Activated T-cell treated with anti-CD3 and anti-CD28 coated beads, Interleukin-2, amount 50 U/mL, for 1 hour (primary cell): ENCODE data around the gene ZDHHC22.

Source experiments
- DNase-seq: peaks from one replicate; pipeline ENCODE4 v3.0.0-alpha.2; 2020

ZDHHC22 gene

DNA sequence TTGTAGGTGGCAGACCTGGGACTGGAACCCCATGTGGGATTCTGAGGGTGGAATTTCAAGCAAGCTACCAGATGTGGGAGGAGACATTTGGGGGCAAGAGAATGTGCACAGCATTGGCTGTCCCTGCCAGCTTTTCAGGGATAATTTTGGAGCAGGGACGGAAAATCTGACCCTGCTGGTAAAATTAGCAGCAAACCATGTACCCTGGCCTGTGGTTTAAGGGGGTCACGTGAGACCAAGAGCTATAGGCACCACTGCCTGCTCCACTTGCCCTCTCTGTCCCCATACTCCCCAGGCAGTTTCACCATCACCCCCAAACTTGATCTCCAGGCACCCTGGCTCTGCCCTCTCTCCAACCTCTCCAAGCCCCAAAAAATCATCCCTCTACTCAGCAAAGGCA, 13.5 kb upstream of the ZDHHC22 start:
- no peak for DNase-seq

- no peak for DNase-seq
These were observed 12.8 kb upstream of the ZDHHC22 start for GRCh38 chr14:77154421-77154820.

DNA sequence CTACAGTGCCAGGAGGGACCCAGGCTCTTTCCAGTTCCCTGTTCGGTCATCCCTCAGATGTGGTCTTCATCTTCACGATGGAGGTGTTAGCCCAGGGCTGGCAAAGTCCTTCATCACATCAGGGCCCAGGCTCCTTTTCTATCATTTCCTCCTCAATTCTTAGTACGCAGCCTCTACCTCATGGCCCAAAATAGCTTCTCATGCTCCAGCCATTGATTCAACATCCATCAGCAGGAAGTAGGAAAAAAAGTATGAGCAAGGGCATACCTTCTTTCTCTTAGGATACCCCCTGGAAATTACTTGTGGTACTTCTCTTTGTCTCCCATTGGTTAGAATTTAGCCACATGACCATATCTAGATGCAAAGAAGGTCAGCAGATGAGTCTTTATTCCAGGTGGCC, 12.2 kb upstream of the ZDHHC22 start:
- no peak for DNase-seq

GRCh38 chr14:77151918-77152588, 10.5 kb upstream of the ZDHHC22 start:
- DNase-seq, result no peak

DNA sequence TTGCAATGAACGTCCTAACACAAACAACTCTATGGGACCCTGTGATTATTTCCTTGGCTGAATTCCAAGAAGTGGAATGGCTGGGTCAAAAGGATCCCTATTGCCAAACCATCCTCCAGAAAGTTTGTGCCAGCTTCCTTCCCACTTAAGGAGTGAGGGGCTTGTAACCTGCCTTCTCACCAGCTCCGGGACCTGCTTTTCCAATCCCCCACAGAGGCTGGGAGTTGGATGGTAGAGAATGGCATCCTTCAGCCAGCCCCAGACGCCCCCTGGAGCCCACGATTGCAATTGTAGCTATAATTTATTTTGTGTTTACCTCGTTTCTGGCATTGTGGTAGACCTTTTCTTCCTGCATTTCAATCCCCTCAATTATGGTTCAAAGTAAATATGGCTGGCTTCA, 9.7 kb upstream of the ZDHHC22 start:
- DNase-seq, result no peak

- no peak for DNase-seq
These were observed 7.1 kb upstream of the ZDHHC22 start for GRCh38 chr14:77148510-77149231.

- no peak for DNase-seq
These were observed 4.6 kb upstream of the ZDHHC22 start for GRCh38 chr14:77145975-77146740.

DNA sequence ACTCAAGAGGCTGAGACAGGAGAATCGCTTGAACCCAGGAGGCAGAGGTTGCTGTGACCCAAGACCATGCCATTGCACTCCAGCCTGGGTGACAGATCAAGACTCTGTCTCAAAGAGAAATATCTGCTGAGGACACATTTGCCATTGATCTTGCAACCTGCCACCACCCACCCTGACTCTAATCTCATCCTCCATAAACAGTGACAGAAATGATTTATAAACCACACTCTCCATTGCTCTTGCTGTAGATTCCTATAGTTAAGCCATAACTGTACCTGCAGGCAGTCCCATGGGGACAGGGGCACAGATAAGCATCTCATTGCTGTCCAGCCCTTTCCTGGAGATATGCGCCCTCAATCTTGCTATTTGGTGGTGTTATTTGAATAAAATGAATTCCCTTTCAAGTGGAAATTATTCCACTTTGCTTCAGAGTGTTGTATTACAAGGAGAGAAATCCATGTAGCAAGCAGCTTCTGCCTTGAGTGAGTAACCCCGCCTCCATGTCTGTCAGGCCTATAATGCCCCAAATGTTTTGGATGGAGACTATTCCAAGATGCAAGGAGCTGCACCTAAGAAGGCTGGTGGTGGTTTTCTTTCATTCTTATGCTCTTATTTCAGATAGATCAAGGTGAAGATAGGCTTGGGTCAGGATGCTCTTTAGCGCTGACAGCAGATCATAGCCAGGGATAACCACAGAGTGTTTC, 3.0 kb upstream of the ZDHHC22 start:
- no peak for DNase-seq

- DNase-seq, result no peak
These were observed 1.5 kb upstream of the ZDHHC22 start for GRCh38 chr14:77143071-77143470.

GRCh38 chr14:77142005-77142800, 612 bp upstream of the ZDHHC22 start:
- DNase-seq, result no peak

- DNase-seq, result no peak
These were observed 1.0 kb downstream of the ZDHHC22 start for GRCh38 chr14:77140359-77141213.

- peak; percentile 42 for DNase-seq
These were observed 1.8 kb downstream of the ZDHHC22 start for GRCh38 chr14:77139540-77140358.

DNA sequence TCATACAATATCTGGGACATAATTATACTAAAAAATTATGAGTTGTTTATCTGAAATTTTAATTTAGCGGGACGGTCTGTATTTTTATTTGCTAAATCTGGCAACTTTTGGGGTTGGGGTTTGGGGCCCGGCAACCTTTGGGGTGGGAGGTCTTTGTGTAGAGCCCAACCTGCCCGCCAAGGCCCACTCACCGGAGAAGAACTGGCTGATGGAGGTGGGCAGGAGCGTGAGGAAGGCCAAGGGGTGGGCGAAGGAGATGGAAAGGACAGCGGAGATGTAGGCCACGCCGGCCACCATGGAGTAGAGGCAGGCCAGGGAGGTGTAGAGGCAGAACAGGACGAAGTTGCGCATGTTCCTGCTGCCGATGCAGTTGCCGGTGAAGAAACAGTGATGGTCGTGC, 2.6 kb downstream of the ZDHHC22 start:
- DNase-seq, result no peak

- DNase-seq, result peak; percentile 55
These were observed 7.8 kb downstream of the ZDHHC22 start for GRCh38 chr14:77133720-77134338.

- no peak for DNase-seq
These were observed 9.6 kb downstream of the ZDHHC22 start for GRCh38 chr14:77131871-77132486.

DNA sequence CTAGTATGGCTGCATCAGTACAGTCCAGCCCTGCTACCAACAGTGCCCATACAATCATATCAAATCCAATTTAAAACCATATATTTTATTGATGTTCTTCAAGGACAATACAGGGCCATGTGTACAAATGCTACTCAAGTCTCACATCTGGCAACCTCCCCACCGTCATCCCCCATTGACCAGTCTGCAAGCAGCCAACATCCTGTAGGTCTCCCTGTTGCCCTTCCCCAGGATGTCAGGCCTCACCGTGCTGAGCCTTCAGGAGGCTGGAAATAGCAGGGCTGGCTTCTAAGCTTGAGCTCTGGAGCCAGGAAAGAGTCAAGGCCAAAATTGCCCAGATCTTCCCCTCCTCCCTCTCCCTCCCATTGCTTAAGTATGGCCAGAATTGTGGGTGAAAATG, 10.4 kb downstream of the ZDHHC22 start:
- DNase-seq, result no peak

DNA sequence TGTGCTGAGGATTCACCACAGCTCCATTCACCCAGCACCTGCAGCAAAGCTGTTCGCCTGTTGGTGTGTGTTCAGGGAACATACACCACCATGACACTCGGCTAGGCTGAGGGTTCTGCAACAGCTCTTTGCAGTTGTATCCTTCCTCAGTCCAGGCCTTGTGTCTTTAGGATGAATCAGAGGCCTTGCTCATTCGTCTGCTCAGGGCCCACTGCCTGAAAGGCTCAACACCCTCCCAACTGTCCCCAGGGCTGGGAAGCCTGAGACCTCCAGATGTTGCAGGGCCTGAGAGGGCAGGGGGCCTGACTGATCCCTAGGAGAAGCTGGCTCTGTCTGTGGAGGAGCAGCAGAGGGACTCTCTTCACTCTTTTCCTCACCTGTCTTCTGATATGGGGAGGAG, 11.2 kb downstream of the ZDHHC22 start:
- DNase-seq, result no peak

DNA sequence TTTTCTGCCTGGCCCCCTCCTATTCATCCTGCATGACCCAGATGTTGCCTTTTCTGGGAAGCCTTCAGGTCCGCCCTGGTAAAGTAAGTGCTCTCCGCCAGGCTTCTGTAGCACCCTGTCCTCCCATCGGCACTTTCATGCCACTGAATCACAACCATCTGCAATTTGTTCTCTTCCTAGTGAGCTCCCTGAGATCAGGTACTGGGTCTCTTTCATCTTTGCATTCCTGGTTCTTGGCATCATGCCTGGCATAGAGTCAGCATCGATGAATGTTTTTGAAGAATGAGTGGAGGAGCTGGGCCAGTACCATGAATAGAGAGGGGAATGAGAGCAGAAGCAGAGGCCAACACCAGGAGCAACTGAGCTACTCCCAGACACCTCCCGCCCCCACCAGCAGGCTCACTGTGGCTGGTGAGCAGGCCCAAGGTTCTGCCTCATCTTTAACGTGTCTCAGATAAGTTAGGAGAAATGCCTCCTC, 13.1 kb downstream of the ZDHHC22 start:
- no peak for DNase-seq

DNA sequence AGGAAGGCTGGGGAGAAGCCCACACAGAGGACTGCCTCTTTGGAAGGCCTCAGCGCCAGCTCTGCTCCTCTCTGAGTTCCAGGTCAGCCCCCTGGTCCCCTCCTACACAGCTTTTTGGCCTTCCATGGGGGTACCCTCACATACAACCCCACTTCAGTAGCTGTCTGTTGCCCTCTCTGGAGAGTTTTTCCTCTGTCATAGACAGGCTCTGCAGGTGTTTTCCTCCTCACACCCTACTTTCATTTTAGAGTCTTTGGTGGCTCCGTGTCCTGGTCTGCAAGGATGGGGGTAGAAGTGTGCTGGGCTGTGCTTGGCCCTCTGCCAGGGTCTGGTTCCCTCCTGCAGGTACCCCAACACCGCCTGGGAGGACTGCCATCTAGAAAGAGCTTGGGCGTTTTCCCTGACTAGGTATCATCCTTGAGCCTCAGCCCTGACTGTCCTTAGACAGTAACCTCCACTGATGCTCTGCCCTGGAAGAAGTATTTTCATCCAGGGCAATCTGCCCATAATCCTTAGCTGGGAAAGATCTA, 15.1 kb downstream of the ZDHHC22 start:
- DNase-seq, result no peak
